ENCODE measurements around the gene KCNJ4. TPM values are rescaled to one million over a fixed set of nuclear protein-coding genes. Genes with fewer than 3 reads are reported as not detected.
A peak's percentile ranks its signal among the peaks of the same experiment; 100 is the strongest.
"Not testable (repeated sequence)": the region's sequence is repeated elsewhere in the genome, so short reads cannot be mapped to it uniquely, and the experiment has no call there.

Gene KCNJ4
- total RNA-seq, 3 donors from 2014 or later: not detected

GRCh38 chr22:38411016-38411415, 44.0 kb downstream of the KCNJ4 start:
- TF ChIP-seq, protein P1, sequence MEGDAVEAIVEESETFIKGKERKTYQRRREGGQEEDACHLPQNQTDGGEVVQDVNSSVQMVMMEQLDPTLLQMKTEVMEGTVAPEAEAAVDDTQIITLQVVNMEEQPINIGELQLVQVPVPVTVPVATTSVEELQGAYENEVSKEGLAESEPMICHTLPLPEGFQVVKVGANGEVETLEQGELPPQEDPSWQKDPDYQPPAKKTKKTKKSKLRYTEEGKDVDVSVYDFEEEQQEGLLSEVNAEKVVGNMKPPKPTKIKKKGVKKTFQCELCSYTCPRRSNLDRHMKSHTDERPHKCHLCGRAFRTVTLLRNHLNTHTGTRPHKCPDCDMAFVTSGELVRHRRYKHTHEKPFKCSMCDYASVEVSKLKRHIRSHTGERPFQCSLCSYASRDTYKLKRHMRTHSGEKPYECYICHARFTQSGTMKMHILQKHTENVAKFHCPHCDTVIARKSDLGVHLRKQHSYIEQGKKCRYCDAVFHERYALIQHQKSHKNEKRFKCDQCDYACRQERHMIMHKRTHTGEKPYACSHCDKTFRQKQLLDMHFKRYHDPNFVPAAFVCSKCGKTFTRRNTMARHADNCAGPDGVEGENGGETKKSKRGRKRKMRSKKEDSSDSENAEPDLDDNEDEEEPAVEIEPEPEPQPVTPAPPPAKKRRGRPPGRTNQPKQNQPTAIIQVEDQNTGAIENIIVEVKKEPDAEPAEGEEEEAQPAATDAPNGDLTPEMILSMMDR (IDR thresholded peaks at IDR 0.05): no peak
- H3K4me1 ChIP-seq (ENCODE audit: low read depth): peaks cover 9% of the 10 kb centered on the region
- intact Hi-C loops (cut with DNase I, micrococcal nuclease): no loop called here
- H3K9me3 ChIP-seq: no peaks in the 10 kb centered on the region
- no peaks in the 10 kb centered on the region for H3K36me3 ChIP-seq (ENCODE audit: low read depth)
- DNase-seq (peak in 1 of 3 donors; percentile 13), ATAC-seq (no peak)
- H3K4me3 ChIP-seq: no peak overlapping the region

DNA sequence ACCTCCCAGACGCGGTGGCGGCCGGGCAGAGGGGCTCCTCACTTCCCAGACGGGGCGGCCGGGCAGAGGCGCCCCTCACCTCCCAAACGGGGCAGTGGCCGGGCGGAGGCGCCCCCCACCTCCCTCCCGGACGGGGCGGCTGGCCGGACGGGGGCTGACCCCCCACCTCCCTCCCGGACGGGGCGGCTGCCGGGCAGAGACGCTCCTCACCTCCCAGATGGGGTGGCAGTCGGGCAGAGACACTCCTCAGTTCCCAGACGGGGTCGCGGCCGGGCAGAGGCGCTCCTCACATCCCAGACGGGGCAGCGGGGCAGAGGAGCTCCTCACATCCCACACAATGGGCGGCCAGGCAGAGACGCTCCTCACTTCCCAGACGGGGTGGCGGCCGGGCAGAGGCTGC, 45.1 kb downstream of the KCNJ4 start:
- ATAC-seq; H3K9me3 ChIP-seq; H3K4me1 ChIP-seq (ENCODE audit: low read depth); H3K36me3 ChIP-seq (ENCODE audit: low read depth); intact Hi-C loops (cut with DNase I, micrococcal nuclease); H3K4me3 ChIP-seq: not testable (repeated sequence)
- peak in 1 of 3 donors; percentile 8 for DNase-seq

DNA sequence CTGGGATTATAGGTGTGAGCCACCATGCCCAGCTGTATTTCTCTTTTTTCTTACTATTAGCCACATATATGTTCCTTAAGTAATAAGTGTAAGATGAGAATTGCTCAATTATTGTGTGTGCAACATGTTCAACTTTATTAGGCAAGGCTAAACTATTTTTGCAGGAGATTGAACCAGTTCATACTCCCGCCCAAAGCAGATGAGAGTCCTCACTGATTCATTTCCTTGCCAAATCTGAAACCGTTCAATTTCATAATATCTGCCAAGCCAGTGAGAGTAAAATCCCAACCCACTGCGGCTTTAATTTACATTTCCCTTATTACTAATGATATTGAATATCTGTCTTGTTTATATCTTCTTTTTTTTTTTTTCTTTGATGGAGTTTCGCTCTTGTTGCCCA, 48.4 kb downstream of the KCNJ4 start:
- no peaks in the 10 kb centered on the region for H3K36me3 ChIP-seq (ENCODE audit: low read depth)
- intact Hi-C loops (cut with DNase I, micrococcal nuclease): no loop called here
- H3K4me3 ChIP-seq: no peak overlapping the region
- H3K4me1 ChIP-seq (ENCODE audit: low read depth): no peaks in the 10 kb centered on the region
- TF ChIP-seq, protein P1 (IDR thresholded peaks at IDR 0.05): no peak
- DNase-seq: no peak
- no peaks in the 10 kb centered on the region for H3K9me3 ChIP-seq
- no peak for ATAC-seq

DNA sequence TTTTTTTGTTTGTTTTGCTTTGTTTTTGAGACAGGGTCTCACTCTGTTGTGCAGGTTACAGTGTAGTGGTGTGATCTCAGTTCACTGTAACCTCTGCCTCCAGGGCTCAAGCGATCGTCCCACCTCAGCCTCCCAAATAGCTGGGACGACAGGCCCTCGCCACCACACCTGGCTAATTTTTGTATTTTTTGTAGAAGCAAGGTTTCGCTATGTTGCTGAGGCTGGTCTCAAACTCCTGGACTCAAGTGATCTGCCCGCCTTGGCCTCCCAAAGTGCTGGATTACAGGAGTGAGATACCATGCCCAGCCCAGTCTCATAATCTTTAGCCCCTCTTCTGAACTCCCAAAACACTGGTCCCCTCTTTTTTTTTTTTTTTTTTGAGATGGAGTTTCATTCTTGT, 50.6 kb downstream of the KCNJ4 start:
- H3K9me3 ChIP-seq: no peaks in the 10 kb centered on the region
- TF ChIP-seq, protein P1 (IDR thresholded peaks at IDR 0.05): no peak
- H3K36me3 ChIP-seq (ENCODE audit: low read depth): no peaks in the 10 kb centered on the region
- no peak overlapping the region for H3K4me3 ChIP-seq
- peaks cover 8% of the 10 kb centered on the region for H3K4me1 ChIP-seq (ENCODE audit: low read depth)
- DNase-seq (no peak), ATAC-seq (no peak)
- intact Hi-C loops (cut with DNase I, micrococcal nuclease): no loop called here

DNA sequence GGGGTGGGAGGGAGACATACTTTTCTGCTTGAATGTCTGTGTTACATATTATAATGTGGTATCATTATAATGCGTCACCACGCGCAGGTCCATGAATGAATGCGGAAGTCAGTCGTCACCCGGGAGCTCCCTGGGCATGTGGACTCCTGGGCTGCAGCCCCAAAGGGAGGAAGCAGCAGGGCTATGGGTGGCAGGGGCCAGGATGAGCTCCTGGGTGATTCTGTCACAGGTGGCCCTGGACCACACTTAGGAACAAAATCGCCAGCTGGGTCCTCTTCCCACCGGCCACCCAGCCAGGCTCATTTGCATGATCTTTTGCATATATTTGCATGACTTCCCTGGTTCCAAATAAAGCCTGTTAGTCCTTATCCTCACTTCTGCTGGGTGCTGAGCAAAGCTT, 51.2 kb downstream of the KCNJ4 start:
- H3K4me3 ChIP-seq: no peak overlapping the region
- TF ChIP-seq, protein P1 (IDR thresholded peaks at IDR 0.05): no peak
- DNase-seq: no peak
- H3K36me3 ChIP-seq (ENCODE audit: low read depth): no peaks in the 10 kb centered on the region
- intact Hi-C loops (cut with DNase I, micrococcal nuclease): no loop called here
- peaks cover 8% of the 10 kb centered on the region for H3K4me1 ChIP-seq (ENCODE audit: low read depth)
- ATAC-seq: no peak
- H3K9me3 ChIP-seq: no peaks in the 10 kb centered on the region

GRCh38 chr22:38402204-38402603, 52.8 kb downstream of the KCNJ4 start:
- ATAC-seq (no peak), DNase-seq (no peak)
- TF ChIP-seq, protein P1 (IDR thresholded peaks at IDR 0.05): no peak
- Histone ChIP-seq H3K9me3 (no peaks in the 10 kb centered on the region), H3K4me1 (ENCODE audit: low read depth) (peaks cover 8% of the 10 kb centered on the region), H3K4me3 (no peak overlapping the region), H3K36me3 (ENCODE audit: low read depth) (no peaks in the 10 kb centered on the region)
- intact Hi-C loops (cut with DNase I, micrococcal nuclease): no loop called here

Data from mucosa of descending colon (tissue), 3 donors.